ENCODE measurements around the gene VKORC1L1.
A peak's percentile ranks its signal among the peaks of the same experiment; 100 is the strongest.
"Not testable (repeated sequence)": the region's sequence is repeated elsewhere in the genome, so short reads cannot be mapped to it uniquely, and the experiment has no call there.

Gene VKORC1L1

DNA sequence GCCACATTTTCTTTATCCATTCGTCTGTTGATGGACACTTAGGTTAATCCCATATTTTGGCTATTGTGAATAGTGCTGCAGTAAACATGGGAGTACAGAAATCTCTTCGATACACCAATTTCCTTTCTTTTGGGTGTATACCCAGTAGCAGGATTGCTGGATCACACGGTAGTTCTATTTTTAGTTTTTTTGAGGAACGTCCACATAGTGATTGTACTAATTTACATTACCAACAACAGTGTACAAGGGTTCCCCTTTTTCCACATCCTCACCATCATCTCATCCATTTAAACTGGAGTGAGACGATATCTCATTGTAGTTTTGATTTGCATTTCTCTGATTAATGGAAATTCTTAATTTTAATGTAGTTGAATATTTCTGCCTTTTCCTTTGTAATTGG lies 19.3 kb downstream of the VKORC1L1 start:
- no peak for DNase-seq (ENCODE audit: low read depth)
- TF ChIP-seq, protein P1, sequence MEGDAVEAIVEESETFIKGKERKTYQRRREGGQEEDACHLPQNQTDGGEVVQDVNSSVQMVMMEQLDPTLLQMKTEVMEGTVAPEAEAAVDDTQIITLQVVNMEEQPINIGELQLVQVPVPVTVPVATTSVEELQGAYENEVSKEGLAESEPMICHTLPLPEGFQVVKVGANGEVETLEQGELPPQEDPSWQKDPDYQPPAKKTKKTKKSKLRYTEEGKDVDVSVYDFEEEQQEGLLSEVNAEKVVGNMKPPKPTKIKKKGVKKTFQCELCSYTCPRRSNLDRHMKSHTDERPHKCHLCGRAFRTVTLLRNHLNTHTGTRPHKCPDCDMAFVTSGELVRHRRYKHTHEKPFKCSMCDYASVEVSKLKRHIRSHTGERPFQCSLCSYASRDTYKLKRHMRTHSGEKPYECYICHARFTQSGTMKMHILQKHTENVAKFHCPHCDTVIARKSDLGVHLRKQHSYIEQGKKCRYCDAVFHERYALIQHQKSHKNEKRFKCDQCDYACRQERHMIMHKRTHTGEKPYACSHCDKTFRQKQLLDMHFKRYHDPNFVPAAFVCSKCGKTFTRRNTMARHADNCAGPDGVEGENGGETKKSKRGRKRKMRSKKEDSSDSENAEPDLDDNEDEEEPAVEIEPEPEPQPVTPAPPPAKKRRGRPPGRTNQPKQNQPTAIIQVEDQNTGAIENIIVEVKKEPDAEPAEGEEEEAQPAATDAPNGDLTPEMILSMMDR (conservative IDR thresholded peaks at IDR 0.05; ENCODE audit: low read depth, low read length), result no peak
- no peak overlapping the region for H3K4me3 ChIP-seq (ENCODE audit: low read depth, low read length)

- DNase-seq (ENCODE audit: low read depth), result peak; percentile 65
- TF ChIP-seq, protein P1 (conservative IDR thresholded peaks at IDR 0.05; ENCODE audit: low read depth, low read length), result no peak
Measured at GRCh38 chr7:65892835-65893234, 20.0 kb downstream of the VKORC1L1 start.

GRCh38 chr7:65896279-65896870 lies 23.5 kb downstream of the VKORC1L1 start:
- DNase-seq (ENCODE audit: low read depth), result no peak
- H3K4me3 ChIP-seq (ENCODE audit: low read depth, low read length), result no peak overlapping the region
- TF ChIP-seq, protein P1 (conservative IDR thresholded peaks at IDR 0.05; ENCODE audit: low read depth, low read length), result no peak

More at GRCh38 chr7:65892835-65893234, 20.0 kb downstream of the VKORC1L1 start:
- H3K4me3 ChIP-seq (ENCODE audit: low read depth, low read length), result no peak overlapping the region

GRCh38 chr7:65897289-65897688 lies 24.4 kb downstream of the VKORC1L1 start:
- not testable (repeated sequence) for DNase-seq (ENCODE audit: low read depth); H3K4me3 ChIP-seq (ENCODE audit: low read depth, low read length)

DNA sequence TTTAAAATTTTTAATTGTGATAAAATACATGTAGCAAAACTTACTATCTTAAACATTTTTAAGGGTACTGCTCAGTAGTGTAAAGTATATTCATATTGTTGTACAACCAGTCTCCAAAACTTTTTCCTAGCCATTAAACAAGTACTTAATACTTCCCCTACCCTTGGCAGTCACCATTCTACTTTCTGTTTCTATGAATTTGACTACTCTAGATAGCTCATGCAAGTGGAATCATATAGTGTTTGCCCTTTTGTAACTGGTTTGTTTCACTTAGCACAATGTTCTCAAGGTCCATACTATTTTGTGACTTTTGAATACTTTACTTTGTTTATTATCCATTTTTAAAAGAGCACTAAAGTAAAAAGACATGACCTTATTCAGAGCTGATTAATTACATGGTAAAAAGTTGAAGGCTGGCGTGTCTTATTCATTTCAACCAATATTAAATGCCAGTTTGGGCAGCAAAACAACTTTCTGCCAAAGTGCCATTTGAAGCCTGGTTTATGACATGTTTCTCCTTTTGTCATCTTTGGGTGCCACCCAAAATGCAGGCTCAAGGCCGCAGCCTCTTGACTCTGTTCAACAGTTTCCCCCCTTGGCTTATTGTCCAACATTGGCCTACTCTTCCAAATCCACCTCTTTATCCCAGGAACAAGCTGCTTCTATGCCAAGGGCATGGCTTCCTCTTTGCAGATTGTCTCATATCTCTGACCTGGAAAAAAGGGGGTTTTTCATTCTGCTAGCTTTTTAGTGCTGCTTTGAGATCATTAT lies 26.0 kb downstream of the VKORC1L1 start:
- not testable (repeated sequence) for DNase-seq (ENCODE audit: low read depth); H3K4me3 ChIP-seq (ENCODE audit: low read depth, low read length)

GRCh38 chr7:65902306-65902705 lies 29.4 kb downstream of the VKORC1L1 start:
- TF ChIP-seq, protein P1 (conservative IDR thresholded peaks at IDR 0.05; ENCODE audit: low read depth, low read length), result no peak
- no peak for DNase-seq (ENCODE audit: low read depth)
- no peak overlapping the region for H3K4me3 ChIP-seq (ENCODE audit: low read depth, low read length)

- H3K4me3 ChIP-seq (ENCODE audit: low read depth, low read length), result no peak overlapping the region
- peak; percentile 28 for DNase-seq (ENCODE audit: low read depth)
- TF ChIP-seq, protein P1 (conservative IDR thresholded peaks at IDR 0.05; ENCODE audit: low read depth, low read length), result no peak
Measured at GRCh38 chr7:65907501-65908198, 34.8 kb downstream of the VKORC1L1 start.

Measured in choroid plexus epithelial cell (primary cell).